ENCODE results near the gene AP1S1. TPM values are rescaled to one million over a fixed set of nuclear protein-coding genes. Genes with fewer than 3 reads are reported as not detected.

AP1S1 gene
- total RNA-seq, 4 donors from 2014 or later = 14.5 to 35.4 (median 22.7) TPM

- DNase-seq (ENCODE audit: low spot score in 2 of 2) = no peak
- peaks cover 0 to 54% (median 26%) of the 10 kb centered on the region in 4 donors for H3K4me1 ChIP-seq
- peaks cover 3 to 100% of the 10 kb centered on the region in 2 donors for H3K27me3 ChIP-seq
- H3K36me3 ChIP-seq = no peaks in the 10 kb centered on the region
- TF ChIP-seq CTCF (IDR thresholded peaks at IDR 0.05) = no peak
- no peak for TF ChIP-seq POLR2A (IDR thresholded peaks at IDR 0.05)
- TF ChIP-seq EP300 (IDR thresholded peaks at IDR 0.05) = no peak
- H3K27ac ChIP-seq = no peak overlapping the region
- H3K4me3 ChIP-seq = no peak overlapping the region
- no peaks in the 10 kb centered on the region for H3K9me3 ChIP-seq
- WGBS, 2 donors = 22 to 37% methylated on average over 3 of the region's 3 CpGs
Measured at GRCh38 chr7:101175664-101176063, 21.4 kb downstream of the AP1S1 start.

GRCh38 chr7:101177644-101178043 lies 23.4 kb downstream of the AP1S1 start:
- H3K27me3 ChIP-seq = peaks cover 0 to 96% of the 10 kb centered on the region in 2 donors
- 59 to 70% methylated on average over 2 of the region's 2 CpGs for WGBS, 2 donors

GRCh38 chr7:101179117-101179516 lies 24.8 kb downstream of the AP1S1 start:
- H3K4me3 ChIP-seq = no peak overlapping the region
- WGBS, 2 donors = 1% methylated on average over 18 to 20 of the region's 20 CpGs

More at GRCh38 chr7:101177644-101178043, 23.4 kb downstream of the AP1S1 start:
- H3K27ac ChIP-seq = no peak overlapping the region
- no peak for TF ChIP-seq CTCF (IDR thresholded peaks at IDR 0.05)
- TF ChIP-seq EP300 (IDR thresholded peaks at IDR 0.05) = no peak
- no peak for TF ChIP-seq POLR2A (IDR thresholded peaks at IDR 0.05)
- peaks cover 0 to 39% (median 17%) of the 10 kb centered on the region in 4 donors for H3K4me1 ChIP-seq
- H3K9me3 ChIP-seq = no peaks in the 10 kb centered on the region
- DNase-seq (ENCODE audit: low spot score in 2 of 2) = no peak
- no peaks in the 10 kb centered on the region for H3K36me3 ChIP-seq
- no peak overlapping the region for H3K4me3 ChIP-seq

GRCh38 chr7:101179713-101180112 lies 25.4 kb downstream of the AP1S1 start:
- Histone ChIP-seq H3K27ac (no peak overlapping the region), H3K4me3 (no peak overlapping the region)

More at GRCh38 chr7:101179117-101179516, 24.8 kb downstream of the AP1S1 start:
- Histone ChIP-seq H3K27ac (no peak overlapping the region), H3K9me3 (no peaks in the 10 kb centered on the region), H3K36me3 (no peaks in the 10 kb centered on the region), H3K4me1 (peaks cover 0 to 24% (median 6%) of the 10 kb centered on the region in 4 donors), H3K27me3 (peaks cover 0 to 92% of the 10 kb centered on the region in 2 donors)
- no peak for DNase-seq (ENCODE audit: low spot score in 2 of 2)
- TF ChIP-seq POLR2A (IDR thresholded peaks at IDR 0.05) (no peak), CTCF (IDR thresholded peaks at IDR 0.05) (no peak), EP300 (IDR thresholded peaks at IDR 0.05) (no peak)

More at GRCh38 chr7:101179713-101180112, 25.4 kb downstream of the AP1S1 start:
- peaks cover 0 to 18% (median 6%) of the 10 kb centered on the region in 4 donors for H3K4me1 ChIP-seq
- no peaks in the 10 kb centered on the region for H3K36me3 ChIP-seq
- H3K27me3 ChIP-seq = peaks cover 0 to 92% of the 10 kb centered on the region in 2 donors
- 0 to 2% methylated on average over 1 to 21 of the region's 27 CpGs for WGBS, 2 donors
- DNase-seq (ENCODE audit: low spot score in 2 of 2) = no peak
- TF ChIP-seq EP300 (IDR thresholded peaks at IDR 0.05) (no peak), POLR2A (IDR thresholded peaks at IDR 0.05) (no peak), CTCF (IDR thresholded peaks at IDR 0.05) (no peak)
- no peaks in the 10 kb centered on the region for H3K9me3 ChIP-seq

Data from tibial nerve (tissue), 4 donors.